CD4-positive, alpha-beta T cell (primary cell): Measurements from ENCODE around the gene DBX1. TPM values are rescaled to one million over a fixed set of nuclear protein-coding genes. Genes with fewer than 3 reads are reported as not detected.

Experiments used
- ATAC-seq: fragments of 200-7000 bp; cut with Tn5 transposase; one replicate; pipeline ENCODE4 v1.10.0; 2022; ENCODE audit warnings: mild to moderate bottlenecking; ENCODE audit not compliant: poor library complexity
- CTCF ChIA-PET: fragments of 350-600 bp; sonication (Branson Sonifier 250); formaldehyde crosslinking; loops from one replicate; lab custom pipeline; 2021; ENCODE audit warnings: antibody characterized with exemption, inconsistent platforms; lab: Charles Lee
- POLR2A ChIA-PET: fragments of 350-600 bp; sonication (Branson Sonifier 250); formaldehyde crosslinking; loops from one replicate; lab custom pipeline; 2021; ENCODE audit warnings: antibody characterized with exemption, inconsistent platforms; lab: Charles Lee
- DNase-seq, 14 experiments: peaks; one replicate each; pipeline ENCODE4 v3.0.0-alpha.2; 2013 to 2020; ENCODE audit warnings: mixed read lengths in 2 of 14
- H3K27ac ChIP-seq, 2 donors: one replicate each; pipeline versions ENCODE4 v1.5.1 to v1.7.0; 2013; ENCODE audit warnings: low read length in 2 of 2, low read depth in 1 of 2, mild to moderate bottlenecking in 1 of 2
- H3K27me3 ChIP-seq, 2 experiments: 1 replicate in 1 of 2; 2 replicates in 1 of 2; pipeline versions ENCODE4 v1.6.1 to v1.7.0; 2013; ENCODE audit warnings: low read length in 2 of 2, control low read depth in 1 of 2, mild to moderate bottlenecking in 1 of 2, moderate library complexity in 1 of 2; ENCODE audit not compliant: insufficient read depth in 2 of 2, control insufficient read depth in 1 of 2
- H3K36me3 ChIP-seq: one replicate; pipeline ENCODE4 v1.6.1; 2013; ENCODE audit warnings: low read length, control low read depth; ENCODE audit not compliant: insufficient read depth
- H3K4me1 ChIP-seq: one replicate; pipeline ENCODE4 v1.6.1; 2013; ENCODE audit warnings: low read length, control low read depth; ENCODE audit not compliant: insufficient read depth
- H3K4me3 ChIP-seq: one replicate; pipeline ENCODE4 v1.5.1; 2013; ENCODE audit warnings: mild to moderate bottlenecking, low read length, moderate library complexity
- H3K9me3 ChIP-seq, 2 experiments: 1 replicate in 1 of 2; 2 replicates in 1 of 2; pipeline versions ENCODE4 v1.6.1 to v1.7.0; 2013; ENCODE audit warnings: low read length in 2 of 2, mild to moderate bottlenecking in 2 of 2, control low read depth in 1 of 2, moderate library complexity in 1 of 2; ENCODE audit not compliant: control insufficient read depth in 1 of 2, insufficient read depth in 1 of 2
- H3K27ac Mint-ChIP-seq: one replicate; pipeline ENCODE4 v1.8.0; 2020; ENCODE audit warnings: mixed read lengths
- H3K27me3 Mint-ChIP-seq: one replicate; pipeline ENCODE4 v1.8.0; 2021; ENCODE audit warnings: mixed read lengths
- H3K36me3 Mint-ChIP-seq: one replicate; pipeline ENCODE4 v1.8.0; 2021; ENCODE audit warnings: low read depth, mixed read lengths
- H3K4me1 Mint-ChIP-seq: one replicate; pipeline ENCODE4 v1.8.0; 2021; ENCODE audit warnings: low read depth, mixed read lengths
- H3K4me3 Mint-ChIP-seq: one replicate; pipeline ENCODE4 v1.8.0; 2020; ENCODE audit warnings: mild to moderate bottlenecking, mixed read lengths
- H3K9me3 Mint-ChIP-seq: one replicate; pipeline ENCODE4 v1.8.0; 2020; ENCODE audit warnings: mixed read lengths
- CTCF ChIP-seq: fragments of 200-600 bp; IDR thresholded peaks from one replicate; pipeline ENCODE4 v1.8.0; 2022; ENCODE audit warnings: antibody characterized with exemption, mild to moderate bottlenecking
- intact Hi-C, 2 experiments: fragments of 100-400 bp; cut with DNase I in 1 of 2; cut with micrococcal nuclease in 1 of 2; formaldehyde crosslinking; loops; one replicate each; pipeline versions ENCODE4 v1.15.1 to v1.9.0; 2023 to 2025; cut with DNase I, micrococcal nuclease
- total RNA-seq, 174 experiments: library from RNA in 2 of 174; stranded (reverse) in 2 of 174; gene quantifications; one replicate each; pipeline ENCODE4 v1.2.3 and lab custom pipeline; 2021 to 2026

The DBX1 gene
- total RNA-seq, 2 experiments from 2014 or later: 0.17 to 0.19 TPM

- Mint-ChIP-seq H3K27me3 (peaks cover 19% of the 10 kb centered on the region), H3K4me3 (no peak overlapping the region), H3K9me3 (no peaks in the 10 kb centered on the region), H3K36me3 (no peaks in the 10 kb centered on the region), H3K4me1 (peaks cover 5% of the 10 kb centered on the region), H3K27ac (no peak overlapping the region)
- intact Hi-C loops: loop anchor here (1.0 to 10.0 kb wide), 7 partner anchors 176 to 547 kb away; no protein-coding TSS in a partner anchor
- DNase-seq (peak; percentile 63 to 84 (median 70)), ATAC-seq (peak; percentile 73)
- POLR2A ChIA-PET: interaction anchor here (1.2 kb wide), 1 partner anchor 236 kb away, joined by 4 read pairs; no protein-coding TSS in a partner anchor
- Histone ChIP-seq H3K4me1 (peaks cover 12% of the 10 kb centered on the region), H3K9me3 (no peaks in the 10 kb centered on the region), H3K27ac (no peak overlapping the region), H3K27me3 (peaks cover 0 to 7% of the 10 kb centered on the region in 2 experiments), H3K4me3 (no peak overlapping the region), H3K36me3 (no peaks in the 10 kb centered on the region)
- CTCF ChIA-PET: interaction anchor here (0.6 to 2.3 kb wide), 8 partner anchors 32 to 316 kb away, joined by 3 to 24 read pairs (median 4); partner anchors contain the start of gene DBX1
- peak; percentile 80 for TF ChIP-seq CTCF
Observed at GRCh38 chr11:20127671-20128527, 32.4 kb downstream of the DBX1 start.

- ATAC-seq: no peak
- Histone ChIP-seq H3K27ac (no peak overlapping the region), H3K27me3 (no peaks in the 10 kb centered on the region), H3K4me3 (no peak overlapping the region), H3K4me1 (peaks cover 2% of the 10 kb centered on the region), H3K9me3 (no peaks in the 10 kb centered on the region), H3K36me3 (no peaks in the 10 kb centered on the region)
- POLR2A ChIA-PET: no interaction called here
- peaks cover 15% of the 10 kb centered on the region for H3K27me3 Mint-ChIP-seq
- no peak for DNase-seq
- no peaks in the 10 kb centered on the region for H3K36me3 Mint-ChIP-seq
- TF ChIP-seq CTCF: no peak
- CTCF ChIA-PET: interaction anchor here (1.6 kb wide), 1 partner anchor 209 kb away, joined by 5 read pairs; no protein-coding TSS in a partner anchor
- H3K27ac Mint-ChIP-seq: no peak overlapping the region
- H3K4me3 Mint-ChIP-seq: no peak overlapping the region
- intact Hi-C loops: loop anchor here (1.0 to 10.0 kb wide), 4 partner anchors 174 to 548 kb away; no protein-coding TSS in a partner anchor
- H3K9me3 Mint-ChIP-seq: no peaks in the 10 kb centered on the region
- no peaks in the 10 kb centered on the region for H3K4me1 Mint-ChIP-seq
Observed at GRCh38 chr11:20126724-20127123, 33.6 kb downstream of the DBX1 start.

- Mint-ChIP-seq H3K27me3 (peaks cover 20% of the 10 kb centered on the region), H3K4me3 (no peak overlapping the region), H3K4me1 (no peaks in the 10 kb centered on the region), H3K9me3 (no peaks in the 10 kb centered on the region), H3K36me3 (no peaks in the 10 kb centered on the region), H3K27ac (no peak overlapping the region)
- ChIA-PET CTCF (no interaction called here), POLR2A (no interaction called here)
- TF ChIP-seq CTCF: no peak
- DNase-seq (no peak), ATAC-seq (no peak)
- Histone ChIP-seq H3K27ac (no peak overlapping the region), H3K4me3 (no peak overlapping the region), H3K36me3 (no peaks in the 10 kb centered on the region), H3K27me3 (no peaks in the 10 kb centered on the region), H3K9me3 (no peaks in the 10 kb centered on the region), H3K4me1 (no peaks in the 10 kb centered on the region)
- intact Hi-C loops: loop anchor here (5.0 to 10.0 kb wide), 3 partner anchors 174 to 549 kb away; no protein-coding TSS in a partner anchor
Observed at GRCh38 chr11:20125927-20126326, 34.3 kb downstream of the DBX1 start.
